GM12878 (cell line): ENCODE results near the gene DOCK2. TPM values are rescaled to one million over a fixed set of nuclear protein-coding genes. Genes with fewer than 3 reads are reported as not detected.

Experiments
- ATAC-seq: fragments of 200-7000 bp; cut with Tn5 transposase; 3 replicates; pipeline ENCODE4 v1.9.1; 2020; ENCODE audit warnings: mild to moderate bottlenecking, moderate library complexity
- BruUV-seq: library from RNA; stranded (reverse); fragments of 400-500 nt; replicated peaks from 2 replicates; lab custom pipeline; 2021; lab: Mats Ljungman, UMichigan
- CTCF ChIA-PET: fragments of 300-600 bp; sonication (Branson Sonifier 250); formaldehyde crosslinking; extraction: SDS; loops from one replicate; lab custom pipeline; 2021; ENCODE audit warnings: inconsistent platforms; lab: Yijun Ruan, JAX
- POLR2A ChIA-PET: fragments of 350-600 bp; formaldehyde crosslinking; extraction: SDS; loops from one replicate; lab custom pipeline; 2021; ENCODE audit warnings: inconsistent platforms; lab: Charles Lee
- RAD21 ChIA-PET: fragments of 300-600 bp; sonication (Branson Sonifier 250); formaldehyde crosslinking; loops from one replicate; lab custom pipeline; 2023; ENCODE audit warnings: antibody characterized with exemption; ENCODE audit not compliant: unreplicated experiment; lab: Charles Lee
- SMC1A ChIA-PET: fragments of 300-600 bp; sonication (Branson Sonifier 250); formaldehyde crosslinking; loops from one replicate; lab custom pipeline; 2023; ENCODE audit not compliant: unreplicated experiment, uncharacterized antibody; lab: Charles Lee
- DNase-seq: peaks from one replicate; pipeline ENCODE4 v3.0.0-alpha.2; 2011; ENCODE audit warnings: low read depth, low spot score
- FAIRE-seq: peaks from 3 replicates; lab custom pipeline; 2011; peaks lifted over from hg19 to GRCh38; lab: Jason Lieb, UNC
- H2AFZ ChIP-seq: 2 replicates; pipeline ENCODE4 v1.6.0; 2011; ENCODE audit warnings: low read depth, low read length, control low read depth; ENCODE audit not compliant: control insufficient read depth
- H3K27ac ChIP-seq: 2 replicates; pipeline ENCODE4 v1.5.1; 2011; ENCODE audit warnings: control low read depth; ENCODE audit not compliant: control insufficient read depth, insufficient read depth
- H3K27me3 ChIP-seq, 2 experiments: replicated peaks in 1 of 2; 2 replicates each; pipeline versions ENCODE4 v1.6.0 to v1.6.1; 2011; ENCODE audit warnings: low read length in 1 of 2; ENCODE audit not compliant: control insufficient read depth in 2 of 2, insufficient read depth in 2 of 2
- H3K36me3 ChIP-seq, 2 experiments: 2 replicates each; pipeline ENCODE4 v1.5.1; 2011; ENCODE audit warnings: low read length in 1 of 2; ENCODE audit not compliant: control insufficient read depth in 2 of 2, insufficient read depth in 2 of 2
- H3K4me1 ChIP-seq: 2 replicates; pipeline ENCODE4 v1.6.1; 2011; ENCODE audit warnings: mild to moderate bottlenecking, low read length, moderate library complexity, mixed read lengths; ENCODE audit not compliant: control insufficient read depth, insufficient read depth
- H3K4me2 ChIP-seq: 2 replicates; pipeline ENCODE4 v1.6.0; 2011; ENCODE audit warnings: control low read depth; ENCODE audit not compliant: control insufficient read depth, insufficient read depth
- H3K4me3 ChIP-seq: fragments of 200-600 bp; sonication (generic); 2 replicates; pipeline ENCODE4 v1.5.1; 2016
- H3K79me2 ChIP-seq: 2 replicates; pipeline ENCODE4 v1.6.0; 2011; ENCODE audit warnings: low read length; ENCODE audit not compliant: control insufficient read depth, insufficient read depth
- H3K9ac ChIP-seq: 2 replicates; pipeline ENCODE4 v1.8.0; 2011; ENCODE audit warnings: low read length, control low read depth, mixed read lengths; ENCODE audit not compliant: control insufficient read depth, insufficient read depth
- H3K9me3 ChIP-seq: replicated peaks from 3 replicates; pipeline ENCODE4 v1.5.1; 2011; ENCODE audit warnings: mild to moderate bottlenecking, low read length; ENCODE audit not compliant: control insufficient read depth, insufficient read depth
- H4K20me1 ChIP-seq: 2 replicates; pipeline ENCODE4 v1.6.0; 2011; ENCODE audit not compliant: control insufficient read depth, insufficient read depth
- CBX3 ChIP-seq: fragments of 200-600 bp; sonication (generic); IDR thresholded peaks from 2 replicates; pipeline ENCODE4 v1.6.1; 2016; ENCODE audit warnings: low read depth, borderline replicate concordance
- FOS ChIP-seq: IDR thresholded peaks from 3 replicates; pipeline ENCODE4 v1.6.1; 2011; ENCODE audit warnings: borderline replicate concordance; ENCODE audit not compliant: insufficient read length; ENCODE audit errors: extremely low read depth
- JUNB ChIP-seq: IDR thresholded peaks from 2 replicates; pipeline ENCODE4 v1.6.1; 2016; ENCODE audit warnings: antibody characterized with exemption, mild to moderate bottlenecking
- NFIC ChIP-seq: IDR thresholded peaks from 2 replicates; pipeline ENCODE4 v1.6.1; 2012; ENCODE audit warnings: low read depth, mild to moderate bottlenecking, inconsistent platforms, low read length, moderate library complexity
- ZNF24 ChIP-seq: fragments of 450-650 bp; IDR thresholded peaks from 2 replicates; pipeline ENCODE4 v1.6.1; 2017; ENCODE audit warnings: antibody characterized with exemption, mild to moderate bottlenecking
- ZNF687 ChIP-seq: fragments of 450-650 bp; IDR thresholded peaks from 2 replicates; pipeline ENCODE4 v1.6.1; 2017; ENCODE audit warnings: mild to moderate bottlenecking, moderate library complexity
- WGBS: methylation state at CpG from one replicate; pipeline ENCODE4 v1.1.6; 2016; ENCODE audit warnings: low lambda C conversion rate; ENCODE audit not compliant: insufficient replicate concordance, insufficient coverage; ENCODE audit errors: missing lambda C conversion rate; 5-methylcytosine and 5-hydroxymethylcytosine counted together
- in situ Hi-C: fragments of 300-500 bp; cut with MboI; formaldehyde crosslinking; loops from 9 replicates; pipeline ENCODE4 v1.14.3; 2018; ENCODE audit warnings: mixed read lengths
- intact Hi-C: fragments of 100-400 bp; cut with micrococcal nuclease; formaldehyde crosslinking; loops from one replicate; pipeline ENCODE4 v1.14.2; 2022; ENCODE audit not compliant: unreplicated experiment
- polyA plus RNA-seq, 11 experiments: library from polyadenylated mRNA; depleted of rRNA in 4 of 11; unstranded in 6 of 11; stranded (reverse) in 5 of 11; fragments of >200 nt; fragmentation: Nextera tagmentation in 4 of 11; fragmentation: Illumina TruSeq in 1 of 11; extraction: Ambion mirVana in 4 of 11; extraction: Trizol in 1 of 11; gene quantifications; 1 replicate in 1 of 11; 2 replicates in 10 of 11; pipeline versions ENCODE4 v1.2.1 to v1.2.3, GENCODE V29; 2011 to 2016; ENCODE audit warnings: inconsistent platforms in 2 of 11, missing spikeins in 2 of 11, low read depth in 1 of 11
- total RNA-seq, 4 experiments: library from RNA; depleted of rRNA in 3 of 4; stranded (reverse); fragments of >200 nt in 3 of 4; fragmentation: Illumina TruSeq in 1 of 4; extraction: Trizol in 1 of 4; gene quantifications; 2 replicates each; pipeline versions ENCODE4 v1.2.1 to v1.2.3, GENCODE V29; 2013 to 2021

DOCK2 gene
- total and polyA plus RNA-seq, 10 of the 15 experiments (the other 5 are each of a cell fraction or from before 2014, with no cell fraction given) = 34.2 to 192 (median 118) TPM

- BruUV-seq = no TSS peak
- ChIA-PET CTCF (no interaction called here), SMC1A (interaction anchor here (4.7 kb wide), 1 partner anchor 34 kb away, joined by 13 read pairs; no protein-coding TSS in a partner anchor)
- H3K79me2 ChIP-seq = no peaks in the 10 kb centered on the region
- H3K27ac ChIP-seq = no peak overlapping the region
- H4K20me1 ChIP-seq = 0 out of 2 replicates have a peak, but pooled peaks cover 2% of the 10 kb centered on the region
- peak; percentile 25; the same call in 1 of the 2 replicates for TF ChIP-seq ZNF687
- TF ChIP-seq CBX3 = no peak
- TF ChIP-seq NFIC = no peak
- peak; percentile 77; the same call in 1 of the 2 replicates for TF ChIP-seq ZNF24
- no peak for TF ChIP-seq JUNB
- TF ChIP-seq FOS = no peak
- TF ChIP-seq, all 136 proteins: peak for 2
- intact Hi-C loops (no loop called here), in situ Hi-C loops (no loop called here)
- DNase-seq (no peak), FAIRE-seq (no peak), ATAC-seq (no peak)
- ChIA-PET POLR2A (interaction anchor here (1.1 to 1.7 kb wide), 2 partner anchors 13 to 16 kb away, joined by 3 to 5 read pairs; no protein-coding TSS in a partner anchor), RAD21 (interaction anchor here (1.6 kb wide), 1 partner anchor 33 kb away, joined by 4 read pairs; no protein-coding TSS in a partner anchor)
- Histone ChIP-seq H3K4me1 (peaks cover 8% of the 10 kb centered on the region), H2AFZ (no peak overlapping the region), H3K27me3 (no peaks in the 10 kb centered on the region), H3K4me2 (no peak overlapping the region), H3K4me3 (no peak overlapping the region), H3K36me3 (peaks cover 8 to 39% of the 10 kb centered on the region in 2 experiments), H3K9ac (no peak overlapping the region), H3K9me3 (no peaks in the 10 kb centered on the region; the same call in 2 of the 3 replicates)
- WGBS = 77% methylated on average over 6 of the region's 6 CpGs
These were observed 135.6 kb downstream of the DOCK2 start for GRCh38 chr5:169772688-169773087.
